ENCODE results near the gene PALLD. TPM values are rescaled to one million over a fixed set of nuclear protein-coding genes. Genes with fewer than 3 reads are reported as not detected.

The PALLD gene
- total and polyA plus RNA-seq, 2 donors (not counting 3 experiments of a cell fraction or from before 2014, with no cell fraction given), result 13.4 to 48.2 TPM

- peak; percentile 42 for DNase-seq (ENCODE audit: low read depth, low spot score)
- Histone ChIP-seq H3K4me2 (ENCODE audit: insufficient read depth, low read length) (no peak overlapping the region), H3K9ac (replicated peaks; ENCODE audit: extremely low read depth, insufficient read depth, low read length) (no peak overlapping the region), H3K27me3 (ENCODE audit: control insufficient read depth in 2 of 2, insufficient read depth in 2 of 2, low read length in 2 of 2) (no peaks in the 10 kb centered on the region), H3K36me3 (ENCODE audit: control insufficient read depth in 2 of 2, extremely low read depth in 1 of 2, insufficient read depth in 2 of 2, low read length in 2 of 2) (no peaks in the 10 kb centered on the region), H3K9me3 (replicated peaks; ENCODE audit: control insufficient read depth, insufficient read depth, low read length) (no peaks in the 10 kb centered on the region), H3K4me1 (ENCODE audit: control insufficient read depth, extremely low read depth, insufficient read depth, low read length) (peaks cover 19% of the 10 kb centered on the region), H4K20me1 (replicated peaks; ENCODE audit: control insufficient read depth, extremely low read depth, insufficient read depth, low read length) (no peaks in the 10 kb centered on the region), H2AFZ (ENCODE audit: low read depth, low read length) (no peak overlapping the region), H3K79me2 (ENCODE audit: control insufficient read depth, insufficient read depth, low read length) (no peaks in the 10 kb centered on the region), H3K4me3 (replicated peaks in 1 of 3; ENCODE audit: insufficient read depth in 1 of 3, low read depth in 1 of 3, low read length in 3 of 3) (no peak overlapping the region), H3K27ac (ENCODE audit: insufficient read depth, low read depth, low read length) (no peak overlapping the region), H3K9me1 (replicated peaks; ENCODE audit: control insufficient read depth, extremely low read depth, insufficient read depth, low read length) (no peaks in the 10 kb centered on the region)
- FAIRE-seq, result no peak
- BruUV-seq (replicated peaks), result no TSS peak
- intact Hi-C loops (cut with micrococcal nuclease), result loop anchor here (2.0 to 5.0 kb wide), 3 partner anchors 31 to 178 kb away; no protein-coding TSS in a partner anchor
- POLR2A ChIA-PET, result no interaction called here
- dilution Hi-C loops (cut with MboI; ENCODE audit: extremely low pct_ligation_motif_present, low sequenced_read_pairs), result no loop called here
- TF ChIP-seq JUN (IDR thresholded peaks at IDR 0.05; ENCODE audit: borderline replicate concordance, insufficient read depth, insufficient read length, low read depth), result no peak
- TF ChIP-seq MYC (IDR thresholded peaks at IDR 0.05; ENCODE audit: low read depth, low read length), result no peak
- TF ChIP-seq FOS (IDR thresholded peaks at IDR 0.05; ENCODE audit: borderline replicate concordance, insufficient read depth, low read length), result no peak
- CTCF ChIA-PET, result interaction anchor here (0.9 kb wide), 1 partner anchor 180 kb away, joined by 3 read pairs; no protein-coding TSS in a partner anchor
Measured at GRCh38 chr4:168765726-168766125, 268.9 kb downstream of the PALLD start.

DNA sequence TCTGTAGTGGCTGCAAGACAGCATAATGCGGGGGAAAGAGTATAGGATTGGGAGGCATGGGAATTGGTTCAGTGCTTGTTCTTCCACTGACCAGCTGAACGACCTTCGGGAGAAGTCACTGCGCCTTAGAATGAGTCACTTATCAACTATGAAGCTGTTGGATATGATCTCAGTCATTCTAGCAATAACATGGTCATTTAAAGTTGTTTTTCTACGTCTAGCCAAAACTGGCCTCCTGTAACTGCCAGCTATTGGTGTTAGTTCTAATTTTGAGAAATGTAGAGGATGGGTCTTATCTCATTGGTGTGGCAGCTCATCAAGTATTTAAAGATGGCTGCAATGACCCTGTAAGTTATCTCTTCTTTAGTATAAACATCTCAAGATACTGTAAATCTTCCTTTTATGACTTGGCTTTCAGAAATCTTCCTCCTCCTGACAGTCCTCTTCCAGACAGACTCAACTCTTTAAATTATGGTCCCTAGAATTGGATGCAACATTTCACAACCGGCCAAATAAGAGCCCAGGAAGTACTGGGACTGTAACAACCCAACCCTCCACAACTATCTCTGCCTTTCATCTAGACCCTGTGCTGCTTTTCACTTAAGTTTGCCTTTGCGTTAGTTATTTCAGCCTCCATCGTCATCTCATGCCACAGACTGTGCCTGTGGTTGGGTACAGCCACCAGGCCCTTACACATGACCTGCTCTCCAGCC is 269.9 kb downstream of the PALLD start:
- ChIA-PET CTCF (interaction anchor here (0.6 kb wide), 1 partner anchor 43 kb away, joined by 3 read pairs; no protein-coding TSS in a partner anchor), POLR2A (no interaction called here)
- peak overlapping the region; percentile 46 for H3K27ac ChIP-seq (ENCODE audit: insufficient read depth, low read depth, low read length)
- H4K20me1 ChIP-seq (replicated peaks; ENCODE audit: control insufficient read depth, extremely low read depth, insufficient read depth, low read length), result no peaks in the 10 kb centered on the region
- no peaks in the 10 kb centered on the region for H3K36me3 ChIP-seq (ENCODE audit: control insufficient read depth in 2 of 2, extremely low read depth in 1 of 2, insufficient read depth in 2 of 2, low read length in 2 of 2)
- peak overlapping the region; percentile 19 for H2AFZ ChIP-seq (ENCODE audit: low read depth, low read length)
- H3K4me3 ChIP-seq (replicated peaks in 1 of 3; ENCODE audit: insufficient read depth in 1 of 3, low read depth in 1 of 3, low read length in 3 of 3), result no peak overlapping the region
- no peaks in the 10 kb centered on the region for H3K9me1 ChIP-seq (replicated peaks; ENCODE audit: control insufficient read depth, extremely low read depth, insufficient read depth, low read length)
- peak; percentile 71 for FAIRE-seq
- no peaks in the 10 kb centered on the region for H3K9me3 ChIP-seq (replicated peaks; ENCODE audit: control insufficient read depth, insufficient read depth, low read length)
- DNase-seq (ENCODE audit: low read depth, low spot score), result peak; percentile 82
- peak overlapping the region; percentile 20 for H3K4me2 ChIP-seq (ENCODE audit: insufficient read depth, low read length)
- H3K4me1 ChIP-seq (ENCODE audit: control insufficient read depth, extremely low read depth, insufficient read depth, low read length), result peaks cover 19% of the 10 kb centered on the region
- H3K9ac ChIP-seq (replicated peaks; ENCODE audit: extremely low read depth, insufficient read depth, low read length), result no peak overlapping the region
- intact Hi-C loops (cut with micrococcal nuclease) (loop anchor here (2.0 to 5.0 kb wide), 3 partner anchors 30 to 179 kb away; no protein-coding TSS in a partner anchor), dilution Hi-C loops (cut with MboI; ENCODE audit: extremely low pct_ligation_motif_present, low sequenced_read_pairs) (no loop called here)
- no TSS peak for BruUV-seq (replicated peaks)
- no peaks in the 10 kb centered on the region for H3K27me3 ChIP-seq (ENCODE audit: control insufficient read depth in 2 of 2, insufficient read depth in 2 of 2, low read length in 2 of 2)
- TF ChIP-seq JUN (IDR thresholded peaks at IDR 0.05; ENCODE audit: borderline replicate concordance, insufficient read depth, insufficient read length, low read depth), result peak; percentile 78
- no peak for TF ChIP-seq GATA2 (IDR thresholded peaks at IDR 0.05; ENCODE audit: insufficient read depth, insufficient read length, low read depth, low read length)
- TF ChIP-seq FOS (IDR thresholded peaks at IDR 0.05; ENCODE audit: borderline replicate concordance, insufficient read depth, low read length), result peak; percentile 81
- H3K79me2 ChIP-seq (ENCODE audit: control insufficient read depth, insufficient read depth, low read length), result no peaks in the 10 kb centered on the region

Measured in endothelial cell of umbilical vein (primary cell).